ENCODE measurements around the gene UIMC1.
"Not testable (repeated sequence)": the region's sequence is repeated elsewhere in the genome, so short reads cannot be mapped to it uniquely, and the experiment has no call there.

The UIMC1 gene

DNA sequence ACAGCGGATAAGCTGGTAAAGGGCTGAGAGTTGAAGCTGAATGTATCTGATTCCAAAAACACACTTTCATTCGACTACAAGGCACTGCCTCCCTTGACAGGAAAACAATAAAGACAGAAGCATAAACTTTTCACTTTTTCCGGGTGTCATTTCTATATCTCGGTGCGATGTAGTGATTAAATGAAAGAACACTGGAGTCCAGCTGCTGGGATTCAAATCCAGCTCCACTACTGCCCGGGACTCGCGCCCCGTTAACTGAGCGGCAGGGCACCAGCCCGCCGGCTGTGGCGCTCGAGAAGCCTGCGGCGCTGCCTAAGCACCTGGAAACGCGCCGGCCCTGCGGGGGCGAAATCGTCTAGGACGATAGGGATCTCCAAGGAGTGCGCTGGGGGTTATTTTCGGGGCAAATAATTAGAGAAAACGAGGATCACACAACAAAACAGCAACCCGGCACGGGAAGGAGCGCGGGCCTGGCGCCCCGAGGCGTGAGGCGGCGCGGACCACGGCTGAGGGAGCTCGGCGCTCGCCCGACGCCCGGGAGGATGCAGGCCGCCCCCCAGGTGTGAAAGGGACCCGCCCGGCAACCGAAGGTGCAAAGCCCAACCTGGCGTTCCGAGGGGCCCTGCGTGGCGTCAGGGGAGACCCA lies 837 bp downstream of the UIMC1 start:
- DNase-seq = peak; percentile 71

DNA sequence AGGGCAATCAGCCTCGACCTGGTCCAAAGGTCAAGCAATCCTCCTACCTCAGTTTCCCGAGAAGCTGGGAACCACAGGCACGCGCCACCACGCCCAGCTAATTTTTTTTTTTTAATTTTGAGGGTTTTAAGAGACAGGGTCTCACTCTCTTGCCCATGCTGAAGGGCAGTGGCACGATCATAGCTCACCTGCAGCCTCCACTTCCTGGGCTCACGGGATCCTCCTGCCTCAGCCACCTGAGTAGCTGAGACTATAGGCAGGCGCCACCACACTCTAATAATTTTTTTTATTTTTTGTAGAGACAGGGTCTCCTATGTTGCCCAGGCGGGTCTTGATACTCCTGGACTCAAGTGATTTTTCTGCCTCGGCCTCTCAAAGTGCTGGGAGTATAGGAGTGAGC lies 1.6 kb downstream of the UIMC1 start:
- no peak for DNase-seq

DNA sequence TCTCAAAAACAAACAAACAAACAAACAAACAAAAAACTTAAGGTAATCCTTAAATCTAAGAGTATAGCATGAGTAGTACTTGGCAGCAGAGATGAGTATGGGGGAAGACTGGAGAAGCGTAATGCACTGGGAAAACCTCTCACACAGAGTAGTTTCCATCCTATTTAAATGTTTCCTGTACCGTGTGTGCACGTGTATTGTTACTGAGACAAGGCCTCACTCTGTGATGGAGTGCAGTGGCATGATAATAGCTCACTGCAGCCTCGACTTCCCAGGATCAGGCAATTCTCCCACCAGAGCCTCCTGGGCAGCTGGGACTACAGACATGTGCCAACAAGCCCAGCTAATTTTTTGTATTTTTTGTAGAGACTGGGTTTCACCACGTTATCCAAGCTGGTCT lies 2.9 kb downstream of the UIMC1 start:
- DNase-seq = no peak

DNA sequence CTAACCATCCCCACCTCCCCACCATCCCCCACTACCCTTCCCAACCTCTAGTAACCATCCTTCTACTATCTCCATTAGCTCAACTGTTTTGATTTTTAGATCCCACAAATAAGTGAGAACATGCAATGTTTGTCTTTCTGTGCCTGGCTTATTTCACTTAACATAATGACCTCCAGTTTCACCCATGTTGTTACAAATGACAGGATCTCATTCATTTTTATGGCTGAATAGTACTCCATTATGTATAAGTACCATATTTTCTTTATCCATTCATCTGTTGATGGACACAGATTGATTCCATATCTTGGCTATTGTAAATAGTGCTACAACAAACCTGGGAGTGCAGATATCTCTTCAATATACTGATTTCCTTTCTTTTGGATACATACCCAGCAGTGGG lies 7.1 kb downstream of the UIMC1 start:
- not testable (repeated sequence) for DNase-seq

DNA sequence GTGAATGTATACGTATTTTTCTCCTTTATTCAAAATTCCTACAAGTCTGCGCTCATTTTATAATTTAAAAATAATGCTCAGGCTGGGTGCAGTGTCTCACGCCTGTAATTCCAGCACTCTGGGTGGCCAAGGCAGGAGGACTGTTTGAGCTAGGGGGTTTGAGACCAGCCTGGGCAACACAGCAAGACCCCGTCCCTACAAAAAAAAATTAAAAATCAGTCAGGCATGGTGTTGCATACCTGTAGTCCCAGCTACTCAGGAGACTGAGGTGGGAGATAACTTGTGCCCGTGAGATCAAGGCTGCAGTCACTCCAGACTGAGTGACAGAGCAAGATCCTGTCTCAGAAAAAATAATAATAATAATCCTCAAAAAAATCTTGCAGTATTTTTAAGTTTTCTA lies 7.8 kb downstream of the UIMC1 start:
- DNase-seq = no peak

DNA sequence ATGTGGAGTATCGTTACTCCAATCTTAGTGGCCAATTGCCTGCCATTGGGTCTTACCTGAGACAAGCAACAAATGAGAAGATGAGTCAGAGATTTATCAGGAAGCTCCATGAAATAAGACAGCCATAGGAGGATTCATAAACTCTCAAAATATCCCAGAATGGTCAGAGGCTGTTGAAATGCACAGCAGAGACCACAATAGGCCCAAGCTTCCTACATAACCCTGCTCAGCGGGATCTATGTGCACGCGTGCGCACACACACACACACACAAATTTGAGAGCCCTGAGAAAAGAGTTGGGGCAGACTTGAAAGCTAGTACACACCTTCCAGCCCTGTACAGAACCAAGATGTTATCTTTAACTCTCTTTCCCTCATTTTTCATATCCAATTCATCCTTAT lies 9.8 kb downstream of the UIMC1 start:
- no peak for DNase-seq

DNA sequence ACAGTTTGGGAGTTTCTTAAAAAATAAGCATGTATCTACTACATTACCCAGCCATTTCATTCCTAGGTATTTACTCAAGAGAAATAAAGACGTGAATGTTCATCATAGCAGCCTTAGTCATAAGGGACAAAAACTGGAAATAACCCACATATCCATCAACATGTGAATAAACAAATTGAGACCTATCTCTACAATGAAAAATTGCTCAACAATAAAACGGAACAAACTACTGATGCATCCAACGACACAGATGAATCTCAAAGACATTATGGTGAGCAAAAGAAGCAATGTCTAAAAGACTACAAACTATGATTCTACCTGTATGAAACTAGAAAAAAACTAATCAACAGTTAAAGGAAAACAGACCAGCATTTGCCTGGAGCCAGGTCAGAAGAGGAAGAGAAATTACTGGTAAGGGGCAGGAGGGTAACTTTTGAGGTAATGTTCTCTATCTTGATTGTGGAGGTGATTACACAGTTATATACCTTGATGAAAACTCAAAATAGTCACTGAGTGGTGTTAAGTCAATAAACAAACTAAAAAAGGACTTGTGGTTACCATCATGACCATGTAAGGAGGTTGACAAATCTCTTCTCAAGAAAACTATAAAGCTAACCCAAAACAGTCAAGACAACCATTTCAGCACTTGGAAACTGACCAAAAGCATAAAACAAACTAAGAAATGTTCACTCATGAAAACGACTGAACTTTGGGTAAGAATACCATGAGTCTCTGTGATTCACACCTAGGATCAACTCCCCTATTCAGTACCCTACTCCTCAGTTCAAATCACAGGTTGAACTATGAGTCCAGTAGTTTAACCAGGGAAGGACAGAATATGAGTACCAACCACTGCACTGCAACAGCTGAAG lies 10.4 kb downstream of the UIMC1 start:
- DNase-seq = no peak

DNA sequence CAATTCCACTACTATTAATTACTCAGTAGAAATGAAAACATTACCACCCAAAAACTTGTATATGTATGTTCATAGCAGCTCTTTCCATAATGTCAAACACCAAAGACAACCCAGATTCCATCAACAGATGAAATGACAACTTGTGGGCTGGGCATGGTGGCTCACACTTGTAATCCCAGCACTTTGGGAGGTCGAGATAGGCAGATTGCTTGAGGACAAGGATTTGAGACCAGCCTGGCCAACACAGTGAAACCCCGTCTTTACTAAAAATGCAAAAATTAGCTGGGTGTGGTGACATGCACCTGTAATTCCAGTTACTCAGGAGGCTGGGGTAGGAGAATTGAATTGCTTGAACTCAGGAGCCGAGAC lies 11.5 kb downstream of the UIMC1 start:
- no peak for DNase-seq

DNA sequence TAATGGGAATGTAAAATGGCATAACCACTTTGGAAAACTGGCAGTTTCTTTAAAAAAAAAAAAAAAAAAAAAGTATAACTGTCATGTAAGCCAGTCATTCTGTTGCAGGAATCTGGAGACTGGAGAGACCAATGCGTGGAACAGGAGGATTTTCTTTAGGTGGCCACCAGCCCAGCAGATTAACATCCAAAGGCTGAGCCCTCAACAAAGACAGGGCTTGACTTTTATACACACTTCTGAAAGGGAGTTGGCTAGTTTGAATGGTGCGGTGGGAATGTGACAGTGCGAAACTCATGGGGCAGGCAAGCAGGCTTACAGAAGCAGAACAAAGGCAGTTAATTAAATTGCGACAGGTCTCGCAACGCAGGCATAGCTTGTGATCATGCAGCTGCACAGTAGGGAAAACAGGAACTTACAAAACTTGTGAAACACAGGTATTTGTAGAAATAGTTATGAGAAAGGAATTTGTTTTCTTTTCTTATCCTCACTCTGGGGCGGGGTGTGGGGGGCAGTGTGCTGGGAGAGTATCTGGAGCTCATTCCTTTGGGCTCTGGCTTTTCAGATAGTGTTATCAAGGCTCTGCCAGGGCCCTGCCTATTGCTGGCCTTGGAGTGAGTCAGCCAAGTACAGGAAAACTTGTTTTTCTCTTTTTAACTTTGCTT lies 12.0 kb downstream of the UIMC1 start:
- no peak for DNase-seq

DNA sequence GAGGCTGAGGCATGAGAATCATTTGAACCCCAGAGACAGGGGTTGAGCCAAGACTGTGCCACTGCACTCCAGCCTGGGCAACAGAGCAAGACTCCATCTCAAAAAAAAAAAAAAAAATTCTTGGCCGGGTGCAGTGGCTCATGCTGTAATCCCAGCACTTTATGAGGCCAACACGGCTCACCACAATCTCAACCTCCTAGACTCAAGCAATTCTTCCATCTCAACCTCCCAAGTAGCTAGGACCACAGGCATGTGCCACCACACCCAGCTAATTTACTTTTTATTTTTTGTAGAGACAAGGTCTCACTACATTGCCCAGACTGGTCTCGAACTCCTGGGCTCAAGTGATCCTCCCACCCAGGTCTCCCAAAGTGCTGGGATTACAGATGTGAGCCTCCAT lies 13.5 kb downstream of the UIMC1 start:
- DNase-seq = not testable (repeated sequence)

DNA sequence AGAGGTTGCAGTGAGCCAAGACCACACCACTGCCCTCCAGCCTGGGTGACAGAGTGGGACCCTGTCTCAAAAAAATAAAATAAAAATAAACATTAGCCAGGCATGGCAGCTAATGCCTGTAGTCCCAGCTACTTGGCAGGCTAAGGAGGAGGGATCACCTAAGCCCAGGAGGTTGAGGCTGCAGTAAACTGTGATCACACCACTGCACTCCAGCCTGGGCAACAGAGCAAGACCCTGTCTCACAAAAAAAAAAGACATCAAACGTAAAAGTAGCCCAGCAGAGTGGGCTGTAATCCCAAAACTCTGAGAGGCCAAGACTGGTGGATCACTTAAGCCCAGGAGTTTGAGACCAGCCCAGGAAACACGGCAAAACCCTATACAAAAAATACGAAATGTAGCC lies 19.0 kb downstream of the UIMC1 start:
- no peak for DNase-seq

DNA sequence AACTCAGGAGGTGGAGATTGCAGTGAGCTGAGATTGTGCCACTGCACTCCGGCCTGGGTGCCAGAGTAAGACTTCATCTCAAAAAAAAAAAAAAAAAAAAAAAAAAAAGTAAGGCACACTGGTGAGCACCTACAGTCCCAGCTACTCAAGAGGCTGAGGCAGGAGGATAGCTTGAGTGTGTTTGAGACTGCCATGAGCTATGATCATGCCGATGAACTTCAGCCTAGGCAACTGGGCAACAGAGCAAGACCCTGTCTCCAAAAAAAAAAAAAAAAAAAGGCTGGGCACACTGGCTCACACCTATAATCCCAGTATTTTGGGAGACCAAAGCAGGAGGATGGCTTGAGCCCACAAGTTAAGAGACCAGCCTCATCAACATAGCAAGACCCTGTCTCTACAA lies 20.3 kb downstream of the UIMC1 start:
- no peak for DNase-seq

DNA sequence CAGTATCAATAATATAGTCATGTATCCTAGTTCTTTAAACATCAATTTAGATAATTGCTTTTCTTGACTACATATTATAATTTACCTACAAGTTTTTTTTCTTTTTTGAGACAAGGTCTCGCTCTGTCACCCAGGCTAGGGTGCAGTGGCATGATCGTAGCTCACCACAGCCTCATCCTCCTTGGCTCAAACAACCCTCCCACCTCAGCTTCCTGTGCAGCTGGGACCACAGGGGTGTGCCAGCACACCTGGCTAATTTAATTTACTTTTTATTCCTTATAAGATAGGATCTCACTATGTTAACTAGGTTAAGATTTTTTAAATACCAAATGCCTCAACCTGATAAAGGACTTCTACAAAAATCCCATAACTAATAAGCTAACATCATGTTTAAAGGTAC lies 21.1 kb downstream of the UIMC1 start:
- no peak for DNase-seq

DNA sequence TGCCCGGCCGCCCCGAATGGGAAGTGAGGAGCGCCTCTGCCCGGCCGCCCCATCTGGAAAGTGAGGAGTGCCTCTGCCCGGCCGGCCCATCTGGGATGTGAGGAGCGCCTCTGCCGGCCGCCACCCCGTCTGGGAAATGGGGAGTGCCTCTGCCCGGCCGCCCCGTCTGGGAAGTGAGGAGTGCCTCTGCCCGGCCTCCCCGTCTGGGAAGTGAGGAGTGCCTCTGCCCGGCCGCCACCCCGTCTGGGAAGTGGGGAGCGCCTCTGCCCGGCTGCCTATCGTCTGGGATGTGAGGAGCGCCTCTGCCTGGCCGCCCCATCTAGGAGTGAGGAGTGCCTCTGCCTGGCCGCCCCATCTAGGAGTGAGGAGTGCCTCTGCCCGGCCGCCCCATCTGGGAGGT lies 22.4 kb downstream of the UIMC1 start:
- DNase-seq = not testable (repeated sequence)

DNA sequence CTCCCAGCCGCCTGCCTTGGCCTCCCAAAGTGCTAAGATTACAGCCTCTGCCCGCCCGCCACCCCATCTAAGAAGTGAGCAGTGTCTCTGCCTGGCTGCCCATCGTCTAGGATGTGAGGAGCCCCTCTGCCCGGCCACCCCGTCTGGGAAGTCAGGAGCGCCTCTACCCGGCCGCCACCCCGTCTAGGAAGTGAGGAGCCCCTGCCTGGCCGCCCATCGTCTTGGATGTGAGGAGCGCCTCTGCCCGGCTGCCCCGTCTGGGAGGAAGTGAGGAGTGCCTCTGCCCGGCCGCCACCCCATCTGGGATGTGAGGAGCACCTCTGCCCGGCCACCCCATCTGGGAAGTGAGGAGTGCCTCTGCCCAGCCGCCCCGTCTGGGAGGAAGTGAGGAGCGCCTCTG lies 23.0 kb downstream of the UIMC1 start:
- DNase-seq = not testable (repeated sequence)

DNA sequence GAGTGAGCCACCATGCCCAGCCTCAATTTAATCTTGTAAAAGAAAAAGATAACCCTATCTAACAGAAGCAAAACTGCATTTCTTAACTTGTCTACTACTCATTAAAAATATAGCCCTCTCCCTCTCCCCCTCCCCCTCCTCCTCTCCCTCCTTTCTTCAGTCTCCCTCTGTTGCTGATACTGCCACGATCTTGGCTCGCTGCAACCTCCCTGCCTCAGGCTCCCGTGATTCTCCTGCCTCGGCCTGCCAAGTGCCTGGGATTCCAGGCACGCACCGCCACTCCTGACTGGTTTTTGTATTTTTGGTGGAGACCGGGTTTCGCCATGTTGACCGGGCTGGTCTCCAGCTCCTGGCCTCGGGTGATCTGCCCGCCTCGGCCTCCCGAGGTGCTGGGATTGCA lies 23.5 kb downstream of the UIMC1 start:
- not testable (repeated sequence) for DNase-seq

DNA sequence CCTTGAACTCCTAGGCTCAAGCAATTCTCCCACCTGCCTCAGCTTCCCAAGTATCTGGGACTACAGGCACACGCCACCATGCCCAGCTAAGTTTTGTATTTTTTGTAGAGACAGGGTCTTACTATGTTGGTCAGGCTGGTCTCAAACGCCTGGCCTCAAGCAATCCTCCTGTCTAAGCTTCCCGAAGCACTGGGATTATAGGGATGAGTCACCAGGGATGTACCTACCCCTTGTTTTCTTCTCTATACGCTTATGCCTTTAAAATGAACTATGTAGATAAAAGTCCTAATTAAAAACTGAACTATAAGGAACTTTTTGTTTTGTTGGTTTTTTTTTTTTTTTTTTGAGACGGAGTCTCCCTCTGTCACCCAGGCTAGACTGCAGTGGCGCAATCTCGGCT lies 25.8 kb downstream of the UIMC1 start:
- no peak for DNase-seq

DNA sequence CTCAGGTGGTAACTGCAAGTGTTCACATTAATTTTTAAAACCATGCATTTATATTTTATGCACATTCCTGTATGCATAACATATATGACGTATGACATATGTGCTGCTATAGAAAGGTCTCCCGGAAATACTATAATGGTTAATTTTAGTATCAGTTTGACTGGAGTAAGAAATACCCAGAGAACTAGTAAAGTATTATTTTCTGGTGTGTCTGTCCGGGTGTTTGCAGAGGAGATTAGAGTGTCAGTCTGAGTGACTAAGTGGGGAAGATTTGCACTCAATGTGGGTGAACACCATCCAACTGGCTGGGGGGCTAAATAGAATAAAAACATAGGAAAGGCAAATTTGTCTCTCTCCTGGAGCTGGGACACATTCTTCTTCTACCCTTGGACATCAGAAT lies 26.9 kb downstream of the UIMC1 start:
- DNase-seq = no peak

DNA sequence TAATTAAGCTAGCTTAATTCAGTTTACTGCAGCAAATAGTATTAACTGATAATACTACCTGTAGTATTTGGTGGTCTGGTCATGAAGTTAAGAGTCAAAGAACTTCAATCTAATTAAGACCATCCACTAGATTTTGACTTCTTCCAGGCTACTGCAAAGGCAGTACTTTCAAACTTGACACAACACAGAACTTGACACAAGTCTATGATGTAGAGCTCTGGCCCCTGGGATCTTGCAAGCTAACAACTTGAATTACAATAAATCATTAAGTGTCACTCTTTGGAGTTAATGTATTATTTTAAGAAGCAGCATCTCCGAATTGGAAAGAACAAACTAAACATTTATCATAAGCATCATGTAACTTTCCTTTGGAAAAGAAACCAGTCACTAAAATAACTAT lies 40.9 kb downstream of the UIMC1 start:
- DNase-seq = no peak

DNA sequence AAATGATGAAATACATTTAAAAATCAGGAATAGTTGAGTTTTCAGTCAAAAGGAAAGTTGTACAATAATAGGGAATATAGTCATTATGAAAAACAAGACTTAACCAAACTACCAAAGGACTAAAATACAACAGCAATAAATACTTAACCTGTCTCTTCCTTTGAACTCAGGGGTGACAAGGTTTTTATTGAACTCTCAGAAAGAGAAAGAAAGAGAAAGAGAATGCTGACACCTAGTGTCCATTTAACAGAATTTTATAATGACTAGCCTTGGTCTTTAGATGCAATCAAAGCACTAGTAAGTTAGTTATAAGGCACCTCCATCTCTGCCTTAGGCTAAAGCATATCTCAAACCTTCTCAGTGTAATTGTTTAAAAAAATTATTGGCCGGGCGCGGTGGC lies 47.5 kb downstream of the UIMC1 start:
- no peak for DNase-seq

DNA sequence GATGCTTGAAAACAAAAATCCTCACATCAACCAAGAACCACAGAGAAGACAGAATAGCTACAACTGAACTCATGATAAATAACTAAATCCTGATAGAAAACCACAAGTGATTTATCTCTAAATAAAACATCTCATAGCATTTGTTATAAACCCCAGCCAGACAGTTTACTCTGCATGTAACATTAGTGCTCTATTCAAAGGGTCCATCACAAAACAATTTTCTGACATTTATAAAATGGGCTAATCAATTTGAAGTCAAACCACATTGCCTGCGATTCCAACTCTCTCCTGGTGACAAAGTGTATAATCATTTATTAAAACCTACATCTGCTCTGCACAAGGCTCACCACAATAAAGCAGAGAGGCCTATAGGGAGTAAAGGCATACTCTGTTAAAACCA lies 49.8 kb downstream of the UIMC1 start:
- DNase-seq = no peak

DNA sequence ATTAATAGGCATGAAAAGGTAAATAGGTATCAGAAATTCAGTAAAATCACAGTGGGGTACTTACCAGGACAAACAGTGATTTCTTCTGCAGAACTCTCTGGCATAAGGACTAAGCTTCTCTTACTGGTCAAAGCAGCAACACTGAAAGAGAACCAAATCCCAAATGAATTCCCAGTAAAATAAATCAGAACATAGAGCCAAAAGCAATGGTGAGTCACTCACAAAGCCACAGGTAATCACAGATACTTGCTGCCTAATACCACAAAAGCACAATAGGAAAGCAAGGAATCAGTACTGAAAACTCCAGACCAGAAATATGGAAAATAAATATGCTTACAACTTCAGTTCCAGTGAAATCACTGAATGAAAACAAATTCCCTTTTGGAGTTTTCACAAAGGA lies 50.7 kb downstream of the UIMC1 start:
- DNase-seq = no peak

DNA sequence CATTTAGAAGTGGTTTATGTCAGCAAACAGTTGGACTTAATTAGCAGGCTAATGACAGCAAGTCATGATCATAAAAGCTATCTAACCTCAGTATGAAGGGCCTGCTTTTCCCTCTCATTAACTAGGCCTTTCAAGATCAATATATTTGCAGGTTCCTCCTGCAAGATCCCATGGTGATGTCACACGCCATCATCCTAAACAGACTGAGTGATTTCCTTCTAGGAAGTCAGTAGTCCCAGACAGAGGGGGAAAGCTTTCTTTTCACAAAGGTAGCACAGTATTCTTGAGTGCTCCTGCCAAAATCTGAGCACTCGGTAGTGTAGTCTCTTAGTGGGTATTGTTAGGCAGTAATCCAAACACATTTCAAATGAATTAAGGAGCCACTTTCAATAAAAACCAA lies 52.5 kb downstream of the UIMC1 start:
- DNase-seq = no peak

DNA sequence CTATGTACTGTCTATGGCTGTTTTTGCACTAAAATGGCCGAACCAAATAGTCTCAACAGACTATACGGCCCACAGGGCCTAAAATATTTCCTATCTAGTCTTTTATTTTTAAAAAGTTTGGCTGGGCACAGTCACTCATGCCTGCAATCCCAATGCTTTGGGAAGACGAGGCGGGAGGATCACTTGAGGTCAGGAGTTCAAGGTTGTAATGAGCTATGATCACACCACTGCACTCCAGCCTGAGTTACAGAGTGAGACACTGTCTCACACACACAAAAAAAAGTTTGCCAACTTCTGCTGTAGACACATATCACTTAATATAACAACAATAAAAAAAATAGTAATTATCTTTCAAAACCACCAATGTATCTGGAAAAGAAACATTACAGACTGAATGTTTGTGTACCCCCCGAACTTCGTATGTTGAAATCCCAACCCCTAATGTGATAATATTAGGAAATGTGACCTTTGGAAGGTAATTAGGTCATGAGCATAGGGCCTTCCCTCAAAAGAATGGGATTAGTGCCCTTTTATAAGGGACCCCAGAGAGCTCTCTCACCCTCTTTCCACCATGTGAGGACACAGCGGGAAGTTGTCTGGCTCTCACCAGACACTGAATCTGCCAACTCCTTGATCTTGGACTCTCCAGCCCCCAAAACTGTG lies 53.9 kb downstream of the UIMC1 start:
- DNase-seq = no peak
